Skin of body (tissue), 2 donors: ENCODE results near the gene STXBP6. TPM values are rescaled to one million over a fixed set of nuclear protein-coding genes. Genes with fewer than 3 reads are reported as not detected.
"Not testable (repeated sequence)": the region's sequence is repeated elsewhere in the genome, so short reads cannot be mapped to it uniquely, and the experiment has no call there.

Experiments used
- DNase-seq: peaks from one replicate; lab custom pipeline; 2025; lab: John Stamatoyannopoulos, UW
- total RNA-seq: library from RNA; depleted of rRNA; stranded (reverse); fragments of >200 nt; gene quantifications from one replicate; pipeline ENCODE4 v1.2.3, GENCODE V29; 2014

STXBP6 gene
- total RNA-seq, 1 donor from 2014 or later = 7.6 TPM

DNA sequence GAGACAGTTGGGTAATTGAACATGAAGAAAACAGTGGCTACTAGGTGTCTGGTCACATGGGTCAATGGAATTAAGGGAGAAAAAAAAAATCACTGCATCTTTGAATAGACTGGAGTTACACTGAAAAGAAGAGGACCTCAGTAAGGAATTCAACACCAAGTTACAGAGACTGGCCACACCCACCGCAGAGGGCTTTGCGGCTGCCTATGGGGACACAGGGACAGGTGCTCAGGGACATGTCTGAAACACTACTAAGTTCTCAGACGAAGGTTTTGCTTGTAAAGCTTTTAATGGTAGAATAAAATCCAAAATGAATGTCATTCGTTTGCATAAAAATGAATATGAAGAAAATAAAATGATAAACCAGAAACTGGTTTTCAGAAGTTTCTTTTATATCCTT, 93.8 kb downstream of the STXBP6 start:
- DNase-seq = no peak

DNA sequence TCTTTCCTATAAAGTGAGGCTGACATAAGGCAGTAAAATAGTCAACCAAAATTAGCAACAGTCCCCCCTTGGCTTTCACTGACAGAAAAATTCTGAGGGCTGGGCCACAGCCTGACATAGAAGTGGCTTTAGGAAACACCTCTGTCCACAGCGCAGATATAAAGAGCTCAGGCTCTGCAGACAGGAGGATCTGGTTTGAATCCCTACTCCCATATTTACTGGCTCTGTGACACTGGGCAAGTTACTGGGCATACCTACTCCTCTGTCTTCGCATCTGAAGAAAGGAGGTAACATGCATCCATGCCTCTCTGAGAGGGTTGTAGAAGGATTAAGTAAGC, 95.3 kb downstream of the STXBP6 start:
- no peak for DNase-seq

DNA sequence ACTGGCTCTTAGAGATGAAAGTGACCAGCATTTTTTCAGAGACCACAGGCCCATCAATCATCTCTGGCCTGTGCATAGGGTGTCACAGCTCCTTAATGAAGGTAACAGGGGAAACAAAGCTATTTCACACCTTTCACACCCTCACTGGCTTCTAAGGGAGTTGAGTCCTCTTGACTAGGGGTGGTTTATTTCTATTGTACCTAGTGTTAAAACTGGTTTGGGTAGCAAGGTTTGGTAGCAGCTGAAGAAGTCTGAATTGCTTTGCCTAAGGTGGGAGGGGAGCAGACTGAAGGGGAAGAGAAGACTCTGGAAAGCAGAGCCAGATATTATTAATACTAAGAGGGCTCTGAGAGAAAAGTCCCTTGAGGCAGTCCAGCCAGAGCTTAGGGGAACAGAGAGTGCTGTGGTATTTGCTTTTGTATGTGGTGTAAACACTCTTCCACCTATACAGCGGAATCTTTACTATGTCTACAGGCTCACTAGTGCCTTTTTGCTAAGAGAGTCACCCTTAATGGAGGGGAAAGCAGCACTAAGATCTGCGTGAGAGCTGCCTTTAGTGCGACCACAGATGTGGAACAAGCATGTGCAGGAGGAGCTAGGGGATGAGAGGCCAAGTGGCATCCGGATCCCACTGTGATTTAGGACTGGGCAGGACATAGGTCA, 95.8 kb downstream of the STXBP6 start:
- no peak for DNase-seq

DNA sequence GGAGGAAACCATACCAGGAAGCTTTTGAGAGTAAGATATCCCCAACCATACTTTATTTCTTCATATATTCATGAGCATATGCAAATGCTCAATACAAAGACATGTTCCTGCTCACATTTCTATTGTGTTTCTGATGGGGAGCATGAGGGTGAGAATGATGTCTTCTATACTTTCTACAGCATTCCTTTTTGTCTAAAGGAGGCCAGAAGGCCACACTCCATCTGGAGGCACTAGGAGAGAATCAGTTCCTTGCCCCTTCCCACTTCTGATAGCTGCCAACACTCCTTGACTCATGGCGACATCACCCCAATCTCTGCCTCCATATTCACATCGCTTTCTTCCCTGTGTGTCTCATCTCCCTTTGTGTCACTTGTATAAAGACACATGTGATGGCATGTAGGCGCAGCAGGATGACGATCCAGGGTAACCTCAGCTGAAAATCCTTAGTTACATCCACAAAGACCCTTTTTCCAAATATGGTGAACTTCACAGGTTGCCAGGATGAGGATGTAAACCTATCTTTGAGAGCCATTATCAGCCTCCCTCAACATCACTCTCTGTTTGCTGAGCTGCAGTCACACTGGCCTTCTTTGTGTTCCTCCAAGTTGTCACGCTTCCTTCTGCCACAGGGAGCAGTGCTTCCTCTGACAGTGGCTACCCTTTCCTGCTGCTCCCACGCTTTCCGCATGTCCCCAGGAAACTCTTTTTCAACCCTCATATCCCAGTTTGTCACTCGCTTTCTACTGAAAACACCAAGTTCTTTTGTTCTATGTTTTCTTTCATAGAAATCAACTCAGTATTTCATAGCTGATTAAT, 96.9 kb downstream of the STXBP6 start:
- no peak for DNase-seq

- no peak for DNase-seq
Measured at GRCh38 chr14:24948261-24948847, 101.6 kb downstream of the STXBP6 start.

GRCh38 chr14:24947131-24947530, 102.8 kb downstream of the STXBP6 start:
- no peak for DNase-seq

GRCh38 chr14:24944800-24945199, 105.1 kb downstream of the STXBP6 start:
- peak; percentile 39 for DNase-seq

DNA sequence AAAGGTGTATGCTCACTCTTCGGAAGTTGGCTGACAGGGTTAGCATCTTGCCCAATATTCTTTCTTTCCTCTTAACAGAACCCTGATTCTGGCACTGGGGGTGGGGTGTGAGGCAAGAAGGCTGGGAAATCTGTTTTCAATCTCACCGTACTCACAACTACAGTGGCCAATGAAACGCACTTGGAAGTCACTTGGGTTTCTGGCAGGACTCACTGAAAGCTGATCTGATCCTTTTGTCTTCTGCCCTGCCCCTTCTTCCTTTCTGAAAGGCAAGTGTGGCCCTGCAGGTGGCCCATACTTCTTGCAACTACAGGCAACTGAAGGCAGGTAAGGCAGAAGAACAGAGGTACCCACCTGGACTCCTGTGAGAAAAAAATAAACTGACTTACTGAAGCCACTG, 106.9 kb downstream of the STXBP6 start:
- DNase-seq = peak; percentile 34

DNA sequence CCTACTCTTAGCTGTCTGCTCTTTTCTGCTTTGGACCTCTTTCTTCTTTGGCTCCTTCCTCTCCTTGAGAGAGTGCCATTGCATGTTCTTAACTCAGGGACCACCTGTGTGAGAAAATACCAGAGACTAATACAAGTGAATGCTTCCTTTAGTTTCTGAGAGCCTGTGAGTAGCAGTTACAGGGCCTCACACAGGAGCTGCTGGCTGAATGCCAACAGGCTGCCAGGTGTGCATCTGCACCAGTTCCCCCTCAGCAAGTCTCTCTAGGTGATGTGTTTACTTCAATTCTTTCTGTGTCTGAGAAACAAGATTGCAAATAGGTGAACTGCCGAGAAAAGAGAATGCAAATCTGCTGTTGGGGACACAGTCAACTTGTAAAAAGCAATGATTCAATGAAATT, 108.2 kb downstream of the STXBP6 start:
- DNase-seq = no peak

DNA sequence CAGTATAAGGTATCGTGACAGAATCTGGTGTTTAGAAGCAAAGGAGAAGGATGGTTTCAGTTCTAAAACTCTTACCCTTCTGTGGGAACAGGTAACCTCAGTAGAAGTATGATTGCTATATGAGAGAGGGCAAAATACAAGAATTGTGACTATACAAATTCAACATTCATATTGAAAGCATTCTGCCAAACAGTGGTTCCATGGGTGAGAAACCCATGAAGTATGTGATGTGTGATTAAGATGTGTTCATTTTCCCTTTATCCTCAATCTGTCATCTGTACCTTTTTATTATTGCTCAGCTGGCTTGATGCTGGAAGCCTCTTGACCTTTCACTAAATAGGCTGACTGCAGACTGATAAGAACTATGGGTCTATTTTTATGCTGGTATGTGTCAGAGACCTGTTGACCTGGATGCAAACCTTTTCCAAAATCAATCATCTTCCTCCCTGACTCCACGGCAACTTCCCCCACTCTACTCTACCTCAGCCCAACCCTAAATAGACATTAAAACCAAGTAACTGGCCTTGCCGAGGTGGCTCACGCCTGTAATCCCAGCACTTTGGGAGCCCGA, 109.6 kb downstream of the STXBP6 start:
- no peak for DNase-seq

DNA sequence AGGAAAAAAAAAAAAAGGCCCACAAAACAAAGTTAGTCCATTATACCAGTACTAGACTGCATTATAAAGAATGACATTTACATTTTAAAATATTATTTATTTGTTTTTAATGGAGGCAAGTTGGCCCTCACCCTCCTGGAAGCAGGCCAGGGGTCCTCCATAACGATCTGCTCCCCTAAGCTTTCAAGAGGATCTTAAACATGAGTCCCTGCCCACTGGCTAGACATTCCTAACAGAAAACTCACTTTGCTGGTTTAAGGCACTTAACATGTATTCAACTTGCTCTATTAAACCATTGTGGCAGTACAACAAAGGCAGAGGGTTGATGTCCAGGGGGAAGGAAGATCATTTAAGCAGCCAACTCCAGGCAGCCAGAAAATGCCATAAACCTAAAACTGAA, 111.4 kb downstream of the STXBP6 start:
- DNase-seq = no peak

- DNase-seq = no peak
Measured at GRCh38 chr14:24937300-24937699, 112.6 kb downstream of the STXBP6 start.

DNA sequence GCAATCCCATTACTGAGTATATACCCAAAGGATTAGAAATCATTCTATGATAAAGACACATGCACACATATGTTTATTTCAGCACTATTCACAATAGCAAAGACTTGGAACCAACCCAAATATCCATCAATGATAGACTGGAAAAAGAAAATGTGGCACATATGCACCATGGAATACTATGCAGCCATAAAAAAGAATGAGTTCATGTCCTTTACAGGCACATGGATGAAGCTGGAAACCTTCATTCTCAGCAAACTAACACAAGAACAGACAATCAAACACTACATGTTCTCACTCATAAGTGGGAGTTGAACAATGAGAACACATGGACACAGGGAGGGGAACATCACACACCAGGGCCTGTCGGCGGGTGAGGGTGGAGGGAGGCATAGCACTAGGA, 113.2 kb downstream of the STXBP6 start:
- DNase-seq = not testable (repeated sequence)

DNA sequence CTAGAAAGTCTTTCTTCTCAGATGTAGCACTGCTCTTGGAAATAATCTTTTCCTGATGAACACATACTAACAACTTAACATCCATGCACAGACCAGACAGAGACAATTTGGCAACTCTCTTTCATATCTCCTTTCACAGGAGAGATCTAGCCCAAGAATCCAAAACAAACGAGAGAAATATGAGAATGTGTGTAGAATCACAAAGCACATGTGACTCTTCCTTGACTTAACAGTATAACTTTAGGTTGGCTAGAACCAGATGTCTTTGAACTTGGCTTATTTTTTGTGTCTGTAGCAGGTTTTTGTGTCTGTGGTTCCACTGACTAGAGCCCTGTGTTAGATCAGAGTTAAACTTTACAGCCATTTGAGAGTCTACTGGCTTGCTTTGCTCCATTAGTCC, 114.2 kb downstream of the STXBP6 start:
- no peak for DNase-seq

- DNase-seq = no peak
Measured at GRCh38 chr14:24928386-24928900, 121.5 kb downstream of the STXBP6 start.

- DNase-seq = no peak
Measured at GRCh38 chr14:24927809-24928208, 122.1 kb downstream of the STXBP6 start.

GRCh38 chr14:24925771-24926374, 124.1 kb downstream of the STXBP6 start:
- DNase-seq = no peak

GRCh38 chr14:24924544-24924943, 125.4 kb downstream of the STXBP6 start:
- DNase-seq = no peak

DNA sequence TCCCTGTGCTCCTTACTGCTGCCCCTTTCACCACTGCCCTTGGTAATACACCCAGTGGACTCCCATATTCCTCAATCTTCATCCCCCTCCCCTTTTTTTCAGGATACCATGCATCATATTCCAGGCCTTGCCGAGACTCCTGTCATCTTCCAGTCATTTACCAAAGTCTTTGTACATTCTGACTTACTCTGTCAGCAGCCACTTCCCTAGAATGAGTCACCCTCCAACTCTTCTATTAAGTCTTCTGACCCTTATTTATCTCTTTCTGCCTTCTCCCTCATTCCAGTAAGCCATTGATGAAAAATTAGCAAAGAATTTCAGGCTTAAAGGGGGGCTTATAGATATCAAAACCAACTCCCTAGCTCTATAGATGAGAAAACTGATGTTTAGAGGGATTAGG, 128.0 kb downstream of the STXBP6 start:
- DNase-seq = no peak

GRCh38 chr14:24920265-24921075, 129.5 kb downstream of the STXBP6 start:
- no peak for DNase-seq

GRCh38 chr14:24918822-24919221, 131.1 kb downstream of the STXBP6 start:
- DNase-seq = no peak
